ENCODE results near the gene GKN1. TPM values are rescaled to one million over a fixed set of nuclear protein-coding genes. Genes with fewer than 3 reads are reported as not detected.

GKN1 gene
- total RNA-seq, 1 donor from 2014 or later, result not detected

DNA sequence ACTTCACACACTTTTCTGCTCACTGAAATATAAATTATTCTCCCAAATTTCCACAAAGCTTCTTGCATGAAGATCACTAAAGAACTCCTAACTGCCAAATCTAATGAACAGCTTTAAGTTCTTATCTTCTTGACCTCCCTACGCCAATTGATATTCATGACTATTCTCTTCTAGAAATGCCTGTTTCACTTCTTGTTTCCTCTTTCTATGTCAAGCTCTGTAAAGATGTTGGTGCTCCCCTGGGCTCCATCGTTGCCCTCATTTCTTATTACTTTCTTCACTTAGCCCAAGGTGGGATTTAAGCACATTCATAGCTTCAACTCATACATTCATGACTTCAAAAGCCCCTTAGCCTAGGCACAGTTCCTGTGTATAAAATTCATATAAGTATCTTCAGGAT, 29.3 kb downstream of the GKN1 start:
- H3K27me3 ChIP-seq (ENCODE audit: low read depth), result no peaks in the 10 kb centered on the region
- intact Hi-C loops (cut with DNase I), result no loop called here
- H3K4me3 ChIP-seq, result no peak overlapping the region
- no peak for DNase-seq
- no peak for ATAC-seq
- no peaks in the 10 kb centered on the region for H3K4me1 ChIP-seq
- H3K9me3 ChIP-seq, result peaks cover 4% of the 10 kb centered on the region
- H3K27ac ChIP-seq, result no peak overlapping the region
- no peak for TF ChIP-seq CTCF (IDR thresholded peaks at IDR 0.05)
- H3K36me3 ChIP-seq, result no peaks in the 10 kb centered on the region

DNA sequence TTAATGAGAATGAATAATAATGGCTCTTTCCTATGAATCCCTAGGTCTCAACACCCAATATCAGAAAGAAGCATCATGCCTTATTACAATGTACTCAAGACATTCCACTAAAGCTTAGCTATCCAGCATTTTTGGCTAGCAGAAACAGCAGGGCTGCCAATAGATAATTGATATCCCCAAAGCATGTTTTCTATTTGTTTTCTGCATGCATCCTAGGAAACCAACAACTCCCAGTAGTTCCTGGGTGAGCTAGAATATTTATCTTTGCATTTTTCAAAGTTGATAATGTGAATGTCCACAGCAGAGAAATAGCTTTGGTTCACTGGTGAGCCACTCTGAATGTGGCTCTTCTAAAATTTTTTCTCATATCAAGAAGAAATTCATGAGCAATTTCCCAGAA, 32.7 kb downstream of the GKN1 start:
- Histone ChIP-seq H3K27ac (no peak overlapping the region), H3K4me1 (peaks cover 7% of the 10 kb centered on the region), H3K27me3 (ENCODE audit: low read depth) (no peaks in the 10 kb centered on the region), H3K9me3 (peaks cover 1% of the 10 kb centered on the region), H3K4me3 (no peak overlapping the region), H3K36me3 (no peaks in the 10 kb centered on the region)
- TF ChIP-seq CTCF (IDR thresholded peaks at IDR 0.05), result no peak
- ATAC-seq (no peak), DNase-seq (no peak)
- intact Hi-C loops (cut with DNase I), result no loop called here

GRCh38 chr2:69007603-69008002, 33.2 kb downstream of the GKN1 start:
- DNase-seq (no peak), ATAC-seq (no peak)
- no peak overlapping the region for H3K27ac ChIP-seq
- no peak for TF ChIP-seq CTCF (IDR thresholded peaks at IDR 0.05)
- H3K9me3 ChIP-seq, result no peaks in the 10 kb centered on the region
- no peaks in the 10 kb centered on the region for H3K27me3 ChIP-seq (ENCODE audit: low read depth)
- no peaks in the 10 kb centered on the region for H3K36me3 ChIP-seq
- H3K4me3 ChIP-seq, result no peak overlapping the region
- intact Hi-C loops (cut with DNase I), result no loop called here
- peaks cover 10% of the 10 kb centered on the region for H3K4me1 ChIP-seq

DNA sequence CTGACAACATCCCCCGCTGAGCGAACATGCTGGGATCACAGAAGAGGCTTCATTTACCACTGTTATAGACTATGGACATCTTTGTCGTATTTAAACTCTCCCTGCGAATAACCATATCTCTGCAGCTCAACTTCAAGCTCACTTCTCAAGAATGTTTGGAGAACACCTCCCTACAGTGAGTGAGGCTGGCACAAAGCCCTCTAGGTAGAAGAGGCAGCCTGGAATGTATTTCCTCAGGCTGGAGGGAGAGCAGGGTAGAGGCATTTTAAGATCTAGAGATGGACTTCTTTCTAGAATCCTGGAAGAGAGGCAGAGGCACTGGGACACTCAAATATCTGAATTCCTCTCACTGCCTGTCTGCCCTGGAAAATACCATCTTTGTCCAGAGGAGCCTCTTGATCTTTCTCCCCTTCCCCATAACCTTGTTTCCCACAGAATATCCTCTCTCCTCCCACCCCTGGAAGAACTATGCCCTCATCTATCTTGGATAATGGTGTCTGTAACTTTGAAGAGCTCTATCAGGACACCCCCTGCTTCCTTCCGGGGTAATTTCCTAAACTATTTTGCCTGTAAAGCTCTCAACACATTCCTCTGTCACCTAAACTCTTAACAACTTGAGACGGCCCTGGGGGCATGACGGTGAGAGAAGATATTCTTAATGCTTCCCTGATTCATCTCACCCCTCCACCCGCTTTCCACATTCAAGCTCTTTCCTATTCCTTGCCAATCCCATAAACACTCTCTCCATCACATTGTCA, 36.2 kb downstream of the GKN1 start:
- Histone ChIP-seq H3K27me3 (ENCODE audit: low read depth) (peaks cover 20% of the 10 kb centered on the region), H3K36me3 (no peaks in the 10 kb centered on the region), H3K27ac (no peak overlapping the region), H3K4me1 (peaks cover 28% of the 10 kb centered on the region), H3K4me3 (no peak overlapping the region), H3K9me3 (no peaks in the 10 kb centered on the region)
- intact Hi-C loops (cut with DNase I), result no loop called here
- no peak for TF ChIP-seq CTCF (IDR thresholded peaks at IDR 0.05)
- peak; percentile 74 to 80 for ATAC-seq
- no peak for DNase-seq

- intact Hi-C loops (cut with DNase I), result no loop called here
- no peak for TF ChIP-seq CTCF (IDR thresholded peaks at IDR 0.05)
- H3K27ac ChIP-seq, result no peak overlapping the region
- peaks cover 28% of the 10 kb centered on the region for H3K4me1 ChIP-seq
- no peak for DNase-seq
- no peaks in the 10 kb centered on the region for H3K9me3 ChIP-seq
- no peak overlapping the region for H3K4me3 ChIP-seq
- ATAC-seq, result no peak
- peaks cover 22% of the 10 kb centered on the region for H3K27me3 ChIP-seq (ENCODE audit: low read depth)
- no peaks in the 10 kb centered on the region for H3K36me3 ChIP-seq
Observed at GRCh38 chr2:69011611-69012157, 37.2 kb downstream of the GKN1 start.

Data from lower lobe of right lung (tissue), 2 donors.